GM12875 (cell line): Measurements from ENCODE around the gene SMURF2.

Source experiments
- H3K4me3 ChIP-seq: one replicate; pipeline ENCODE4 v1.5.1; 2011; ENCODE audit warnings: low read depth, low read length, control low read depth
- TF ChIP-seq, protein P1 (sequence below): IDR thresholded peaks from 2 replicates; pipeline ENCODE4 v1.5.1; 2011; ENCODE audit warnings: low read depth, mild to moderate bottlenecking, control low read depth, inconsistent platforms, low read length, moderate library complexity, borderline replicate concordance; ENCODE audit not compliant: insufficient read depth

Gene SMURF2

DNA sequence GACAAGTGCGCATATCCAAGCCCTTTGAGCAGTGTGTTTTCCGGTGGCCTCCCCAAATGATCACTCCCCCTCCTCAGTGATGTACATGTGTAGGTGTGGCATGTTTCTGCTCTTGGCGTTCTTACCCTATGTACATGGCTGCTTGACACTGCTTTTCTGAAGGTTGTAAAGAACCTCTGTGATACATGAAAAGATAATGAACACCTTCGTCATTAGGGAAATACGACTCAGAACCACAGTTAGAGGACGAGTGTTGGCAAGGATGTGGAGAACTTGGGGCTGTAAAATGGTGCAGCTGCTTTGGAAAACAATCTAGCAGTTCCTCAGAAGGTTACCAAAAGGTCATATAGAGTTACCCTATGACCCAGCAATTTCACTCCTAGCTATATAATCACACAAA lies 126.8 kb downstream of the SMURF2 start:
- no peak overlapping the region for H3K4me3 ChIP-seq
- TF ChIP-seq, protein P1, sequence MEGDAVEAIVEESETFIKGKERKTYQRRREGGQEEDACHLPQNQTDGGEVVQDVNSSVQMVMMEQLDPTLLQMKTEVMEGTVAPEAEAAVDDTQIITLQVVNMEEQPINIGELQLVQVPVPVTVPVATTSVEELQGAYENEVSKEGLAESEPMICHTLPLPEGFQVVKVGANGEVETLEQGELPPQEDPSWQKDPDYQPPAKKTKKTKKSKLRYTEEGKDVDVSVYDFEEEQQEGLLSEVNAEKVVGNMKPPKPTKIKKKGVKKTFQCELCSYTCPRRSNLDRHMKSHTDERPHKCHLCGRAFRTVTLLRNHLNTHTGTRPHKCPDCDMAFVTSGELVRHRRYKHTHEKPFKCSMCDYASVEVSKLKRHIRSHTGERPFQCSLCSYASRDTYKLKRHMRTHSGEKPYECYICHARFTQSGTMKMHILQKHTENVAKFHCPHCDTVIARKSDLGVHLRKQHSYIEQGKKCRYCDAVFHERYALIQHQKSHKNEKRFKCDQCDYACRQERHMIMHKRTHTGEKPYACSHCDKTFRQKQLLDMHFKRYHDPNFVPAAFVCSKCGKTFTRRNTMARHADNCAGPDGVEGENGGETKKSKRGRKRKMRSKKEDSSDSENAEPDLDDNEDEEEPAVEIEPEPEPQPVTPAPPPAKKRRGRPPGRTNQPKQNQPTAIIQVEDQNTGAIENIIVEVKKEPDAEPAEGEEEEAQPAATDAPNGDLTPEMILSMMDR = no peak

DNA sequence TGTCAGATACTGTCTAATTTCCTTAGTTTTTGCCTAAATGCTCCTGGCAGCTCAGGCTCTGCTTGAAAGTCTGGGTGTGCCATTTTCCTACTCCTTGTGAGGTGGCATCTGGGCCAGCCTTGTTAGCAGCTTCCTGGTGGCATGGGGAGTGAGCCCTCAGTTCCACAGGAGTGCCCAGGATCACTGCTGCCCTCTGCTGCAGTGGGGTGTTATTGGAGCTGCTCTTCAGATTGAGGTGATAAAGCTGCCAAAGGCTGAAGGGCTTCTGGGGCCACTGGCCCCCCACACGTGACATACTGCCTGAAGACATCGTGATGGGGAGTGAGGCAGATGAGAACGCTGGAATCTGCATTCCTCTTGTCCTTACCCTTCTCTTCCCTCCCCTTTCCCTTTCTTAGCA lies 127.9 kb downstream of the SMURF2 start:
- H3K4me3 ChIP-seq = no peak overlapping the region
- TF ChIP-seq, protein P1 = 0 out of 2 replicates have a peak, but pooled peaks have one; percentile 6

DNA sequence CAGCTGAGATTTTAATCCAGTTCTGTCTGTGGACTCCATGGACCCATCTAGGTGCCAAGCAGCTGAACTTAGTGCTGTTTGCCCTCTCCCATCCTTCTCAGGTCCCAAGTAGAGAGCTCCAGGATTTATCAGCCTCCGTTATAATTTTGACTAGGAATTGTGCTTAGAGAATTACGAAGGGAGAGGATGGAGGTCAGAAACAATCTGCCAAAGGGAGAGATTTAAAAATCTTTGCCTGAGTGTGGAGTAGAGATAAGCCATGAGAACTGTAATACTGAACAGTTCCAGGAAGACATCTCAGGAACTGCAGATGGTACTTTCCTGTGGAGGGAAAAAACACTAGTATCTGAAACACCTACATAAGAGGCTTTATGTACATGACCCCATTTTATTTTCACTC lies 128.3 kb downstream of the SMURF2 start:
- no peak overlapping the region for H3K4me3 ChIP-seq
- TF ChIP-seq, protein P1 = no peak

DNA sequence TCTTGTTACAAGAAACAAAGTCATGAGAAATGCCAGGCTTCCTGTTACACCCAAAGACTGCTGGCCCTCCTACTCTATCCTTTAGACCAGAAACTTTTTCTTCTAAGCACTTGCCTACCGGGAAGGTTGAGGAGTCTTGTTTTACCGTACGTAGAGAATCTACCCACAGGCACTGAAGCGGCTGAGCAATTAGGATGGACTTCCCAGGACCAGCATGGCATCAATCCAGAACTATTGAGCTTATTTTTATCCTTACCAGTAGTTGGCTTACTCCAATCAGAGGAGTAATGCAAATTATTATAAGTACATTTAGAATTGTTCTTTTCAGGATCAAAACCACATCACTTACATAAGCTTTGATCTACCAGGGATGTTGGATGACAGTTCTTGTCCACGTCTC lies 129.7 kb downstream of the SMURF2 start:
- no peak overlapping the region for H3K4me3 ChIP-seq
- TF ChIP-seq, protein P1 = no peak

DNA sequence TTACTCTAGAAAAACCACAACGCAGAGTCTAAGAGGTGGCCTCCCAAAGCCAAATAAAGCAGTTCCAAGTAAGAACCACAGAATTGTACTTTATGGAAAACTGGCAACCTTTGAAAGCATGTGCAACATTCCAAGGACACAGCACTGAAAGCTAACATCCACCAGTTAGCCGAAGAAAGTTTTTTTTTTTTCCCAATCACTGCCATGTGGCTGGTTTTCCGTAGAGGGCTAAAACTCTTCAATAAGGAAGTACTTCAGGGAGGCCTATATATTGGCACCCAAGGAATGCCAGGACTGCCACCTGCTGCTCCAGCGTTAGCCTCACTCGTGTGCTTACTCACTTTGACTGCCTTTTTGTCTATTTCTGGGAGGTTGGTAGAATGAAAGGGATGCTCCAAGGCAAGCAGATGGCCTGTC lies 130.1 kb downstream of the SMURF2 start:
- H3K4me3 ChIP-seq = no peak overlapping the region
- TF ChIP-seq, protein P1 = no peak

DNA sequence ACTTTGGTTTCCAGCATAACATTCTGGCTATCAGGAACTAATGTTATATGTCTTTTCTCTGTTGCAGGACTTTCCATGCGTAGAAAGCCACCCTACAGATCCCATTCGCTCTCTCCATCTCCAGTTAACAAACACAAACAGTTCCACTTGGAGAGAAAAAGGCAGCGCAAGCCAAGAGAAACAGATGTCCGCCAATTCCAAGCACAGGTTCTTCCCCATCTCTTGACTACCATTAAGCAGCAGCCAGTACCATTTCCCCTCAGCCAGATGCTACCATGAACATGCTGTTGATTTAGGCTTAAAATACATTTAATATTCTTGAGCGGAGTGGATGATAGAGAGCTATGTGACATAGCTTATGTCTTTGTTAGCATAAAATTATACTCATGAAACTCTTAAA lies 132.9 kb downstream of the SMURF2 start:
- TF ChIP-seq, protein P1 = no peak

DNA sequence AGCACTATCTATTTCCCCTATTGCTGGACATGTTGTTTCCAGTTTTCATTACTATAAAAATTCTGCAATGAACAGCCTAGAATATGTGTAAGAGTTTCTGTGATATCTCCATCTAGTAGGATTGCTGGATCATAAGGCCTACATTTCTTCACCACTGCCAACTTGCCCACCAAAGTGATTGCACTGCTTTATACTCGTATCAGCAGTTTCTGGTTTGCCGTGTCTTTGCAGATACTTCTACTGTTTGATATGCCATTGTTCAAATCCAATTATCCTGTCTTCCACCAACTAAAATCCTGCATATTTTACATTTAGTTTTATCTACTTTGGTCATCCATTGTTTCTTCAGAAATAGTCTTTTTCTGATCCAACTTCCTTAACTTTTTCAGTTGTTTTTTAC lies 134.2 kb downstream of the SMURF2 start:
- H3K4me3 ChIP-seq = no peak overlapping the region
- TF ChIP-seq, protein P1 = no peak

More for the DNA sequence above, 132.9 kb downstream of the SMURF2 start:
- H3K4me3 ChIP-seq = no peak overlapping the region
